DOHH2 (cell line): ENCODE data around the gene GSTA2.

Source experiments
- EZH2phosphoT487 ChIP-seq: fragments of 200-600 bp; sonication (generic); IDR thresholded peaks from 2 replicates; pipeline ENCODE4 v1.6.1; 2017; ENCODE audit warnings: borderline replicate concordance, mild to moderate bottlenecking, antibody characterized with exemption, low read length, moderate library complexity, mixed read lengths
- TF ChIP-seq, protein P1 (sequence below): fragments of 200-600 bp; sonication (generic); IDR thresholded peaks from one replicate; pipeline ENCODE4 v1.5.1; 2014; ENCODE audit warnings: antibody characterized with exemption, mild to moderate bottlenecking, low read depth, low read length; ENCODE audit not compliant: poor library complexity, severe bottlenecking

DNA sequence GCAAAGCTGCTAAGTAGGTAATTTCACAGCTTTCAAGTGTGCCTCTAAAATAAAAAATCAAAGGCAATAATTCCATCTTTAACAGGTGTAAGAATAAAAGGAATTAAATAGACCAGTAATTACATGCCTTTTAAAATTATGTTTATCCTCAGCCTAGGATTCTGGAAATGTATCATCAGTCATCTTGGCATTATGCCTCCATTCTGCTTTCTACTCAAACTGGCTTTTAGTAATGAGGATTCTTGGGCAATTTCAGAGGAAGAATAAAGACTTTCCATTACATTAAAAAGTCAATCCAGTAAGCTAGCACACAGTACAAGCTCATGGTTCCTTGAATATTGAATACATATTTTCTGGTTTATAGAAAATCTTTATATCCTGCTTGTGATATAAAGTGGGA, 44.7 kb downstream of the GSTA2 start:
- TF ChIP-seq, protein P1, sequence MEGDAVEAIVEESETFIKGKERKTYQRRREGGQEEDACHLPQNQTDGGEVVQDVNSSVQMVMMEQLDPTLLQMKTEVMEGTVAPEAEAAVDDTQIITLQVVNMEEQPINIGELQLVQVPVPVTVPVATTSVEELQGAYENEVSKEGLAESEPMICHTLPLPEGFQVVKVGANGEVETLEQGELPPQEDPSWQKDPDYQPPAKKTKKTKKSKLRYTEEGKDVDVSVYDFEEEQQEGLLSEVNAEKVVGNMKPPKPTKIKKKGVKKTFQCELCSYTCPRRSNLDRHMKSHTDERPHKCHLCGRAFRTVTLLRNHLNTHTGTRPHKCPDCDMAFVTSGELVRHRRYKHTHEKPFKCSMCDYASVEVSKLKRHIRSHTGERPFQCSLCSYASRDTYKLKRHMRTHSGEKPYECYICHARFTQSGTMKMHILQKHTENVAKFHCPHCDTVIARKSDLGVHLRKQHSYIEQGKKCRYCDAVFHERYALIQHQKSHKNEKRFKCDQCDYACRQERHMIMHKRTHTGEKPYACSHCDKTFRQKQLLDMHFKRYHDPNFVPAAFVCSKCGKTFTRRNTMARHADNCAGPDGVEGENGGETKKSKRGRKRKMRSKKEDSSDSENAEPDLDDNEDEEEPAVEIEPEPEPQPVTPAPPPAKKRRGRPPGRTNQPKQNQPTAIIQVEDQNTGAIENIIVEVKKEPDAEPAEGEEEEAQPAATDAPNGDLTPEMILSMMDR = no peak
- no peak for TF ChIP-seq EZH2phosphoT487
